Measurements from ENCODE around the gene GRID1. TPM values are rescaled to one million over a fixed set of nuclear protein-coding genes. Genes with fewer than 3 reads are reported as not detected.
A peak's percentile ranks its signal among the peaks of the same experiment; 100 is the strongest.

The GRID1 gene
- total RNA-seq, 1 donor from 2014 or later = 7.1 TPM

DNA sequence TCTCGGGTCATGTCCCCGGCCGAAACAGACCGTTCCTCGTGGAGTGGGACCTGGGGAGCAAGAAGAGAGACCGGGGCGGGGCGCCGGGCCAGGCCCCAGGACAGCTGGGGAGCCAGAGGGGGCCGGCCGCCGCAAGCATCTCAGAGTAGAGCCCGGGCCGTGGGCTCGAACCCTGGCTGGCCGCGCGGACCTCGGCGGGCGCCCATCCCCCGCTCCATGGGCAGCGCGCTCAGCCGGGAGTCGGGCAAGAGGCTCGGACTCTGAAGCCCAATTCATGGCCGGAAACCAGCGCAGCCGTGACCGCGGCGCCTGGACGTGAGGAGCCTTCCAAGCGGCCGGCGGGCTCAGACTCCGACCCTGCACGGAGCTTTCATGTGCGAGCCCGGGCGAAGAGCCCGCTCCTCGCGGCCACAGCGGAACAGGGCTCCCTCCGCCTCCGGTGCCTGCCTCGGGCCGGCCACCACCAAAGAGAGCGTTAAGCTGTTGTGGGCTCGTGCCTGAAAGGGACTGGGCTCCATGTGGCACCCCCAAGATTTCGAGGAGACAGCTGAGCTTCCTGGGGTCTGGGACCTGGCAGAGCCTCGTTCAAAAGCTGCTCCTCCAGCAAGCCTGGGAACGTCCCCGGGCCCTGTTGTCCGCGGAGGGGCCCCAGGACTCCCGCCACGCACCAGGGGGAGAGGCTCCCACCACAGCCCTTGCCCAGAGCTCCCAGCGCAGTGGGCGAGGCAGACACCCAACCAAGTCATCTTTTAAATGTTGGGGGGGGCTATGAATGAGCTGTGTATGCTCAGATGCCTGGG is 757 bp upstream of the GRID1 start:
- Histone ChIP-seq H3K4me3 (peak overlapping the region; percentile 48 to 73), H3K9me3 (no peaks in the 10 kb centered on the region), H3K36me3 (no peaks in the 10 kb centered on the region), H3K4me1 (peaks cover 39% of the 10 kb centered on the region), H3K27me3 (no peaks in the 10 kb centered on the region), H3K27ac (peak overlapping the region; percentile 3)
- TF ChIP-seq POLR2A (IDR thresholded peaks at IDR 0.05) = no peak
- TF ChIP-seq, protein P1, sequence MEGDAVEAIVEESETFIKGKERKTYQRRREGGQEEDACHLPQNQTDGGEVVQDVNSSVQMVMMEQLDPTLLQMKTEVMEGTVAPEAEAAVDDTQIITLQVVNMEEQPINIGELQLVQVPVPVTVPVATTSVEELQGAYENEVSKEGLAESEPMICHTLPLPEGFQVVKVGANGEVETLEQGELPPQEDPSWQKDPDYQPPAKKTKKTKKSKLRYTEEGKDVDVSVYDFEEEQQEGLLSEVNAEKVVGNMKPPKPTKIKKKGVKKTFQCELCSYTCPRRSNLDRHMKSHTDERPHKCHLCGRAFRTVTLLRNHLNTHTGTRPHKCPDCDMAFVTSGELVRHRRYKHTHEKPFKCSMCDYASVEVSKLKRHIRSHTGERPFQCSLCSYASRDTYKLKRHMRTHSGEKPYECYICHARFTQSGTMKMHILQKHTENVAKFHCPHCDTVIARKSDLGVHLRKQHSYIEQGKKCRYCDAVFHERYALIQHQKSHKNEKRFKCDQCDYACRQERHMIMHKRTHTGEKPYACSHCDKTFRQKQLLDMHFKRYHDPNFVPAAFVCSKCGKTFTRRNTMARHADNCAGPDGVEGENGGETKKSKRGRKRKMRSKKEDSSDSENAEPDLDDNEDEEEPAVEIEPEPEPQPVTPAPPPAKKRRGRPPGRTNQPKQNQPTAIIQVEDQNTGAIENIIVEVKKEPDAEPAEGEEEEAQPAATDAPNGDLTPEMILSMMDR (IDR thresholded peaks at IDR 0.05) = no peak
- no peak for TF ChIP-seq POLR2AphosphoS5 (IDR thresholded peaks at IDR 0.05; ENCODE audit: insufficient read depth in 1 of 2, low read depth in 1 of 2)
- no peak for DNase-seq (ENCODE audit: extremely low spot score in 2 of 2)
- intact Hi-C loops (cut with DNase I) = no loop called here

DNA sequence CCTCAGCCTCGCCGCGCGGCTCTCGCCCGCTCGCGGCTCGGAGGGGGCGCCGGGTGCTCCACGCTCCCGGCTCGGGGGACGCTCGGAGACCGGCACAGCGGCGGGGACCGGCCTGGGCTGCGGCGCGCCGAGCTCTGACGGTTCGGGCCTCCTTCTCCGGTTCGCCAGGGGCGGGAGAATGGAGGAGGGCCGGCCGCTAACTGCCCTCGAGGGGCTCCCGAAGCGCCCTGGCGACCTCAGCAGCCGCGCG is 232 bp upstream of the GRID1 start:
- Histone ChIP-seq H3K36me3 (no peaks in the 10 kb centered on the region), H3K4me1 (peaks cover 39% of the 10 kb centered on the region), H3K27ac (peak overlapping the region; percentile 3), H3K27me3 (no peaks in the 10 kb centered on the region), H3K9me3 (no peaks in the 10 kb centered on the region), H3K4me3 (peak overlapping the region; percentile 48 to 73)
- TF ChIP-seq POLR2A (IDR thresholded peaks at IDR 0.05) (no peak), POLR2AphosphoS5 (IDR thresholded peaks at IDR 0.05; ENCODE audit: insufficient read depth in 1 of 2, low read depth in 1 of 2) (no peak)
- TF ChIP-seq, protein P1 (IDR thresholded peaks at IDR 0.05) = no peak
- DNase-seq (ENCODE audit: extremely low spot score in 2 of 2) = no peak
- intact Hi-C loops (cut with DNase I) = no loop called here

DNA sequence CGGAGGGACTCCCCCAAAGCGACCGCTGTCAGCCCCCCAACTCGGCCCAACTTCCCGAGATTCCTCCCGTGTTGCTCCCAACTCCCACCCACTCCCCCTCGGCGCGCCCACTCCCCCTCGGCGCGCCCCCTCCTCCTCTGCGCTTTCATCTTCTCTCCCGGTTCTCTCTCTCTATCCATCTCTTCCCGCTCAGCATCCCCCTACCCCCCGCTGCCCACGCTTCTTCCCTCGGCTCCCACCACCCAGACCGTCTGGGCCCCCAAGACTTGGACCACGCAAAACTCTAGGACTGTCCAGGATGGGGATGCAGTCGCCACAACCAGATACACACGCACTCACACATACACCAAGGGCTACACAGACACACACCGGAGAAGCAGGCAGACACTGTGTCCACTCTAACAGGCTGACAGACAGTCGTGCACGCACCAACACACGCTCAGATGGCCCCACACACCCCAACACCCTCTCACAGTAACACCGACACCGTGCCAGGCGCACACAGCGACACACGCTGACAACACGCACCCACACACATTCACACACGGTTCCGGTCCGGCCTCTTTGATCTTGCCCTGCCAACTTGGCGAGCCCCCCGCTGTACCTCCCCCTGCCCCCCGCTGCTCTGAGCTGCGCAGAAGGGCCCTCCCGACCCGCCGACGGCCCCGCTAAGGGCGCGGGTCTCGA is 1.1 kb downstream of the GRID1 start:
- DNase-seq (ENCODE audit: extremely low spot score in 2 of 2) = no peak
- H3K4me1 ChIP-seq = peaks cover 39% of the 10 kb centered on the region
- H3K9me3 ChIP-seq = no peaks in the 10 kb centered on the region
- no peaks in the 10 kb centered on the region for H3K27me3 ChIP-seq
- peak overlapping the region; percentile 69 for H3K27ac ChIP-seq
- intact Hi-C loops (cut with DNase I) = no loop called here
- no peaks in the 10 kb centered on the region for H3K36me3 ChIP-seq
- H3K4me3 ChIP-seq = peak overlapping the region; percentile 48 to 73
- TF ChIP-seq, protein P1 (IDR thresholded peaks at IDR 0.05) = no peak
- TF ChIP-seq POLR2A (IDR thresholded peaks at IDR 0.05) (no peak), POLR2AphosphoS5 (IDR thresholded peaks at IDR 0.05; ENCODE audit: insufficient read depth in 1 of 2, low read depth in 1 of 2) (no peak)

DNA sequence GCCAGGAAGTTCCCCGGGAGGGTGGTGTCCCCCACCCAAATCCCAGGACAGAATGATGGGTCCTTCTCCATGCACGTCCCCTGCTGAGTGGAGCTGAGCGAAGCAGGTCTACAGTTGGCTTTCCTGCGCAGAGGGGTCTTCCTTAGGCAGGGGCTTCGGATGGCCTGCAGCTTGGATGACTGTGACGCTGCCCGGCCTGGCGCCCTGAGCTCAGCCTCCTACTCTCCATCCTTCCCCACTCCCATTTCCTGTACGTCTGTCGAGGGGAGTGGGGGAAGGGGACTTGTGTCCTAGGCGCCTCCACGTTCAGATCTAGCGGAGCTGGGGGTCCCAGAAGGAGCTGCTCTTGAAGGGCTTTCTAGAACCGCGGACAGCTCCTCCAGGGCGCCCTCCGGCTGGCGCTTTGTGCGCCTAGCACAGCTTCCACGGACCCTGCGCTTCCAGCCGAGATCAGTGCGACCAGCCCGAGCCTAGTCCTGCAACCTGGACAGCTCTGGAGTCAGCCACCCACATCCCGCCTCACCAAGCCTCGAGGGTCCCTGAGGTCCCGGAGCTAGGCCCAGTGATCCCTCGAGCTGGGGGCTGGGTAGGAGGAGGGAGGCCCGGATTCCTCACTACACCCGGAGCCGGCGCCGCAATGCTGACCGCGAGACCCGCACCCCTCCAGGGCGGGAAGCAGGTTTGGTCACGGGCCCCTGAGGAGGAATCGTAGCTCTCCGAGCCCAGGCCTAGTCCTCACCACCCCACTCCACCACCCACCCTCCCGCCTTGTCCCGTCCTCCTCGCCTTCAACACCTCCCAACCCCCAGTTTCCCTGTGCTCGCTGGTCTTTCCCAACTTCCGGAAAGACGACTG is 1.9 kb downstream of the GRID1 start:
- H3K27ac ChIP-seq = peak overlapping the region; percentile 69
- intact Hi-C loops (cut with DNase I) = no loop called here
- no peaks in the 10 kb centered on the region for H3K9me3 ChIP-seq
- H3K36me3 ChIP-seq = no peaks in the 10 kb centered on the region
- TF ChIP-seq POLR2AphosphoS5 (IDR thresholded peaks at IDR 0.05; ENCODE audit: insufficient read depth in 1 of 2, low read depth in 1 of 2) (no peak), POLR2A (IDR thresholded peaks at IDR 0.05) (no peak)
- TF ChIP-seq, protein P1 (IDR thresholded peaks at IDR 0.05) = no peak
- peak overlapping the region; percentile 48 to 73 for H3K4me3 ChIP-seq
- DNase-seq (ENCODE audit: extremely low spot score in 2 of 2) = no peak
- H3K4me1 ChIP-seq = peaks cover 39% of the 10 kb centered on the region
- H3K27me3 ChIP-seq = no peaks in the 10 kb centered on the region
